NCI-H1930 (cell line): Measurements from ENCODE around the gene WNT10A.
"Not testable (repeated sequence)": the region's sequence is repeated elsewhere in the genome, so short reads cannot be mapped to it uniquely, and the experiment has no call there.

Experiments used
- DNase-seq, 2 experiments: peaks; one replicate each; lab custom pipeline; 2025; lab: John Stamatoyannopoulos, UW

The WNT10A gene

GRCh38 chr2:218893349-218894150 is 12.9 kb downstream of the WNT10A start:
- no peak for DNase-seq

- no peak for DNase-seq
These were observed 13.7 kb downstream of the WNT10A start for GRCh38 chr2:218894151-218894879.

GRCh38 chr2:218894880-218895157 is 14.2 kb downstream of the WNT10A start:
- DNase-seq, result no peak

- no peak for DNase-seq
These were observed 14.7 kb downstream of the WNT10A start for GRCh38 chr2:218895326-218895725.

- no peak for DNase-seq
These were observed 15.3 kb downstream of the WNT10A start for GRCh38 chr2:218895759-218896500.

GRCh38 chr2:218896501-218897393 is 16.1 kb downstream of the WNT10A start:
- peak; percentile 17 to 25 for DNase-seq

GRCh38 chr2:218897394-218898108 is 16.9 kb downstream of the WNT10A start:
- no peak for DNase-seq

GRCh38 chr2:218898109-218898878 is 17.6 kb downstream of the WNT10A start:
- peak; percentile 29 to 70 for DNase-seq

GRCh38 chr2:218899147-218899546 is 18.5 kb downstream of the WNT10A start:
- DNase-seq, result no peak

- DNase-seq, result no peak
These were observed 21.8 kb downstream of the WNT10A start for GRCh38 chr2:218902427-218902826.

- DNase-seq, result no peak
These were observed 23.5 kb downstream of the WNT10A start for GRCh38 chr2:218904176-218904575.

- peak; percentile 95 to 96 for DNase-seq
These were observed 28.3 kb downstream of the WNT10A start for GRCh38 chr2:218908721-218909619.

- DNase-seq, result no peak
These were observed 30.1 kb downstream of the WNT10A start for GRCh38 chr2:218910741-218911140.

GRCh38 chr2:218920504-218920903 is 39.9 kb downstream of the WNT10A start:
- no peak for DNase-seq

- no peak for DNase-seq
These were observed 44.1 kb downstream of the WNT10A start for GRCh38 chr2:218924757-218925156.

GRCh38 chr2:218925434-218925833 is 44.8 kb downstream of the WNT10A start:
- no peak for DNase-seq

GRCh38 chr2:218927422-218927821 is 46.8 kb downstream of the WNT10A start:
- peak; percentile 25 to 59 for DNase-seq

- DNase-seq, result peak in 1 of 2 experiments; percentile 48
These were observed 47.2 kb downstream of the WNT10A start for GRCh38 chr2:218927876-218928275.

- DNase-seq, result not testable (repeated sequence)
These were observed 49.8 kb downstream of the WNT10A start for GRCh38 chr2:218930488-218930887.
